Activated naive CD4-positive, alpha-beta T cell treated with anti-CD3 and anti-CD28 coated beads for 36 hours (primary cell): Measurements from ENCODE around the gene ABHD11. TPM values are rescaled to one million over a fixed set of nuclear protein-coding genes. Genes with fewer than 3 reads are reported as not detected.

Experiments
- CTCF ChIA-PET: fragments of 350-600 bp; sonication (Branson Sonifier 250); formaldehyde crosslinking; loops from one replicate; lab custom pipeline; 2021; ENCODE audit warnings: antibody characterized with exemption; lab: Charles Lee
- DNase-seq: peaks from one replicate; pipeline ENCODE4 v3.0.0-alpha.2; 2020
- H3K27ac Mint-ChIP-seq: one replicate; pipeline ENCODE4 v1.8.0; 2021; ENCODE audit warnings: mild to moderate bottlenecking, mixed read lengths
- H3K27me3 Mint-ChIP-seq: one replicate; pipeline ENCODE4 v1.8.0; 2021; ENCODE audit warnings: low read depth, mixed read lengths
- H3K36me3 Mint-ChIP-seq: one replicate; pipeline ENCODE4 v1.8.0; 2021; ENCODE audit warnings: low read depth, mixed read lengths
- H3K4me1 Mint-ChIP-seq: one replicate; pipeline ENCODE4 v1.8.0; 2021; ENCODE audit warnings: low read depth, mixed read lengths
- H3K4me3 Mint-ChIP-seq: one replicate; pipeline ENCODE4 v1.8.0; 2021; ENCODE audit warnings: mild to moderate bottlenecking, moderate library complexity, mixed read lengths
- H3K9me3 Mint-ChIP-seq: one replicate; pipeline ENCODE4 v1.8.0; 2021; ENCODE audit warnings: mixed read lengths
- intact Hi-C: fragments of 100-400 bp; cut with micrococcal nuclease; formaldehyde crosslinking; loops from one replicate; pipeline ENCODE4 v1.15.1; 2023
- total RNA-seq, 2 experiments: library from RNA; stranded (reverse); gene quantifications; one replicate each; pipeline ENCODE4 v1.2.3, GENCODE V29; 2021

Gene ABHD11
- total RNA-seq, 2 experiments from 2014 or later: 9.4 to 11.3 TPM

DNA sequence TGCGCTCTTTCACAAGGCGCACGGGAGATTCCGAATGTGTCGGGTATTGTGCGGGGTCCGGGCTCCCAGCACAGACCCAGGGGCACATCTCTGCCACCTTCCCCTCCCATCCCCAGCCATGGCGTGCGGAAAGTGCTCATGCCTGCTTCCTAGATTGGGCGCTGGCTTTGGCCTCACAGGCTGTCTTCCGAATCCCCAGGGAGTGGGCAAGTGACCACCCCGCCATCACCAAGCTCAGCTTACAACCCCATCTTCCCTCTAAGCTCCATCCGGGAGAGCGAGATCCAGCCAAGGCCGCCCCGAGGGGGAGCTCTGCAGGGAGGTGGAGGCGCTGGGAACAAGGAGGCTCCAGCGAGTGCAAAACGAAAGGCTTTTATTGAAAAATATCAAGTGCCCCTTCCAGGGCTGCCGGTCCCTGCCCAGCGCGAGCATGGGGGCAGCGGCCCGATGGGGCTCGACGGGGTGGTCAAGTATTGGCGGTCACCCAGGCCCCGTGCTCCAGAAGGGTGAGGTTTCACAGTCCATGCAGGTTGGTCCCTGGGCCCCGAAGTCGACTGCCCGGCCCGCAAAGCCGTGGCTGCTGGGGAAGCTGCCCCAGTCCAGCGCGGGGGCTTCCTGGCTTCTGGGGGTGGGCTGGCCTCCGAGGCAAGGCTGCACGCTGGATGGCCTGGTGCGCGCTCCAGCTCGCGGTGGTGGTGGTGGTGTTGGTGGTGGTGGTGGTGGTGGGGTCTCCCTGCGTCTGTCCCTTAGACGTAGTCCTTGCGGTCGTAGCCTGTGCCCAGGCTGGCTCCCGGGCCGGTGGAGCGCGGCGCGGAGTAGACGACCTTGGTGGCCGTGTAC lies 30.3 kb upstream of the ABHD11 start:
- DNase-seq: no peak
- H3K4me1 Mint-ChIP-seq: peaks cover 5% of the 10 kb centered on the region
- no peaks in the 10 kb centered on the region for H3K36me3 Mint-ChIP-seq
- intact Hi-C loops: no loop called here
- no peaks in the 10 kb centered on the region for H3K9me3 Mint-ChIP-seq
- CTCF ChIA-PET: no interaction called here
- no peak overlapping the region for H3K4me3 Mint-ChIP-seq
- H3K27me3 Mint-ChIP-seq: peaks cover 36% of the 10 kb centered on the region
- H3K27ac Mint-ChIP-seq: no peak overlapping the region

DNA sequence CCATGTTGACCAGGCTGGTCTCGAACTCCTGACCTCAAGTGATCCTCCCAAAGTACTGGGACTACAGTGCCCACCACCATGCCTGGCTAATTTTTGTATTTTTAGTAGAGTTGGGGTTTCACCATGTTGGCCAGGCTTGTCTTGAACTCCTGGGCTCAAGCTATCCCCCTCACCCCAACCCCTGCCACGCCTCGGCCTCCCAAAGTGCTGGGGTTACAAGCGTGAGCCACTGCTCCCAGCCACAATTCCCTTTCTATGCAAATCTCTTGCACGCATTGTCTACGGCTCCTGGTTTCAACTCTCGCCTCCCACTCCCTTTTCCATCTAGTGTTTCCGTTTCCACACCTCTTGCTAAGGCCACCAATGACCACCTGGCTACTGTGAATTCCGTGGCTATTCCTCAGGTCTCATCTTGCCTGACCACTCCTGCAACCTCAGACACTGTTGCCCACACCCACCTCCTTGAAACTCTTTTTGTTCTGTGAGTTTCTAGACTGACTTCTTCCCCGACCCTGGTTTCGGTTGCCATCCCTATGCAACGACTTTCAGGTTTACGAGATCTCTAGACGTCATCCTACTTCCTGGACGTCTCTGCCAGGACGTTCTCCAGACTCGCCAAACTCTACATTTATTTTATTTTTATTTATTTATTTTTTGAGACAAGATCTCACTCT lies 28.1 kb upstream of the ABHD11 start:
- peaks cover 26% of the 10 kb centered on the region for H3K27me3 Mint-ChIP-seq
- H3K4me1 Mint-ChIP-seq: peaks cover 5% of the 10 kb centered on the region
- H3K9me3 Mint-ChIP-seq: no peaks in the 10 kb centered on the region
- DNase-seq: no peak
- CTCF ChIA-PET: no interaction called here
- H3K4me3 Mint-ChIP-seq: no peak overlapping the region
- intact Hi-C loops: no loop called here
- H3K36me3 Mint-ChIP-seq: no peaks in the 10 kb centered on the region
- no peak overlapping the region for H3K27ac Mint-ChIP-seq

DNA sequence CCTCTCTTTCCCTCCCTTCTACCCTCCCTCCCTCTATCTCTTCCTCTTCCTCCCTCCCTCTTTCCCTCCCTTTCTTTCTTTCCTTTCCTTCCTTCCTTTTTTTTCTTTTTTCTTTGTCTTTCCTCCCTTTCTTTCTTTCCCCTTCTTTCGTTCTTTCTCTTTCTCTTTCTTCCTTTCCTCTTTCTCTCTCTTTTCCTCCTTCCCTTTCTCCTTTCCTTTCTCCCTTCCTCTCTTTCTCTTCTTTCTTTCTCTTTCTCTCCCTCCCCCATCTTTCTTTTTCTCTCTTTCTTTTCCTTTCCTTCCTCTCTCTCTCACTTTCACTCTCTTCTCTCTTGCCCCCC lies 24.0 kb upstream of the ABHD11 start:
- Mint-ChIP-seq H3K27me3 (peaks cover 4% of the 10 kb centered on the region), H3K4me1 (no peaks in the 10 kb centered on the region), H3K9me3 (no peaks in the 10 kb centered on the region), H3K36me3 (no peaks in the 10 kb centered on the region), H3K4me3 (no peak overlapping the region), H3K27ac (no peak overlapping the region)
- no peak for DNase-seq
- intact Hi-C loops: no loop called here
- CTCF ChIA-PET: no interaction called here

DNA sequence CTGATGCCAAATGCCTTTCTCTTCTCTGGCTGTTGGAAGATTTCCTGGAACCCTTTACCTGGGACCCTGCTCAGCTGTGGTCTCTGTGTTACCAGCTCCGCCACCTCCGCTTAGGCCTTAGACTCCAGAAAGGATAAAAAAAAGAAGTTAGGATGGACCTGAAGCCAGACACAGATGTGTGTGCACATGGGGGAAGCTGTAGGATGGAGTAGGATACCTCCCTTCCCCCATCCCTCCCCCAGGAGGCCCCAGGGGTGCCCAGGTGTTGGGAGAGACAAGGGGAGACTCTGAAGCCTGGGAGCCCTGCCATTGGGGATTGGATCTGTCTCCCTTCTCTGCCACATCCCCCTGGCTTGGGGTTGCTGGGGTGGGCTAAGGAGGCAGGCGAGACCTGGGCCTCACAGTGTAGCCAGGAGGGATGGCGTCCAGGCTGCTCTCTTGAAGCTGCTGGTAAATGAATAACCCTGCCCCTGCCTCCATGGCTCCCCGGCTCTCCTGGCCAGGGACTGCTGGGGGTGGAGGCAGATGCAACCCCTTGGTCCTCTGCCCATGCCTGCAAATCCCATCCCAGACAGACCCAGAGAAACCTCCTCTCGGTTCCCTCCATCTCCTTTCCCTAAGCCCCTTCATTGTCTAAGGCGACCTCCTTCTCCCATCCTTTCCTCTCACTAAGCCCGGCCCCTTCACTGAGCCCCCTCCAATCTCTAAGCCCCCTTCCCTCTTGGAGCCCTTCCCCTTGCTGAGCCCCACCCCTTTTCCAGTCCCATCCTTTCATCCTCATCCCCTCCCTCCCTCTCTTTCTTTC lies 23.5 kb upstream of the ABHD11 start:
- no peak overlapping the region for H3K27ac Mint-ChIP-seq
- H3K27me3 Mint-ChIP-seq: no peaks in the 10 kb centered on the region
- intact Hi-C loops: no loop called here
- H3K4me3 Mint-ChIP-seq: no peak overlapping the region
- CTCF ChIA-PET: no interaction called here
- no peak for DNase-seq
- H3K36me3 Mint-ChIP-seq: no peaks in the 10 kb centered on the region
- H3K4me1 Mint-ChIP-seq: no peaks in the 10 kb centered on the region
- H3K9me3 Mint-ChIP-seq: no peaks in the 10 kb centered on the region

DNA sequence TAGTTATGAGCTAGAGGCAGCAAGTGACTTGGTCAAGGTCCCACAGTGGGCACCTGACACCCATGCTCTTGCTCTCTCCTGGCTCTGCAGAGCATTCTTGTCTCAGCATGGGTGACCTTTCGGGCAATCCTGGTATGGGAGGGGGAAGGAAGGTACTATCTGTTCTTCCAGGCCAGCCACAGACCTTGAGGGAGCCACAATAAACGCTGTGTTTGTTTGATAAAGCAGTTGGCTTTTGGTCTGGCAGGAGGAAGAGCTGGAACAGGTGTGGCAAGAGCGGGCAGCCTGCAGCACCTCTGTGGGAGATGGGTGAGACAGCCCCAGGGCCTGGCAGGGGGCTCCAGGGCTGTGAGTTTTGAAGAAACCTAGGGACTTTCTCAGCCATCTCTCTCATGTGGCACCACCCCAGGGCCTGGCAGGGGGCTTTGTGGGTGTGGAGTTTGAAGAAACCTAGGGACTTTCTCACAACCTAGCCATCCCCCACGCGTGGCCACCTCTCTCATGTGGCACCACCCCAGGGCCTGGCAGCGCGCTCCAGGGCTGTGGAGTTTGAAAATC lies 20.1 kb upstream of the ABHD11 start:
- no peak for DNase-seq
- CTCF ChIA-PET: no interaction called here
- H3K36me3 Mint-ChIP-seq: no peaks in the 10 kb centered on the region
- intact Hi-C loops: no loop called here
- no peaks in the 10 kb centered on the region for H3K9me3 Mint-ChIP-seq
- H3K4me1 Mint-ChIP-seq: no peaks in the 10 kb centered on the region
- no peaks in the 10 kb centered on the region for H3K27me3 Mint-ChIP-seq
- no peak overlapping the region for H3K4me3 Mint-ChIP-seq
- H3K27ac Mint-ChIP-seq: no peak overlapping the region

DNA sequence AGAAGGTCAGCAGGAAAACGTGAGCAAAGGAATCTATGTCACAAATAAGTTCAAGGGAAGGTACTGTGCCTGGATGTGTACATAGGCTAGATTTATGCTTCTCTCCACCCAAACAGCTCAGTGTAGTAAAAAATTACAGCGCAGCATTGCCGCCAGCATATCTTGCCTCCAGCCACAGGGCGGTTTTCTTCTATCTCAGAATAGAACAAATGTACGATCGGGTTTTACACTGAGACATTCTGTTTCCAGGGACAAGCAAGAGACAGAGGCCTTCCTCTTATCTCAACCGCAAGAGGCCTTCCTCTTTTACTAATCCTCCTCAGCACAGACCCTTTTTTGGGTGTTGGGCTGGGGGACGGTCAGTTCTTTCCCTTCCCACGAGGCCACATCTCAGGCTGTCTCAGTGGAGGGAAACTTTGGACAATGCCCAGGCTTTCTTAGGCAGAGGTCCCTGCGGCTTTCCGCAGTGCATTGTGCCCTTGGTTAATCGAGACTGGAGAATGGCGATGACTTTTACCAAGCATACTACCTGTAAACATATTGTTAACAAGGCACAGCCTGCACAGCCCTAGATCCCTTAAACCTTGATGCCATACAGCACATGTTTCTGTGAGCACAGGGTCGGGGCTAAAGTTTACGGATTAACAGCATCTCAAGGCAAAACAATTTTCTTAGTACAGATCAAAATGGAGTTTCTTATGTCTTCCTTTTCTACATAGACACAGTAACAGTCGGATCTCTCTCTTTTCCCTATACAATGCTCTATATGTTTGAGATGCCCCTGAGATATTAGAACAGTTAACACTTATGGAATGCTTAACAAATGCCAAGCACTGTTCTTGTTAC lies 11.6 kb upstream of the ABHD11 start:
- H3K4me3 Mint-ChIP-seq: no peak overlapping the region

DNA sequence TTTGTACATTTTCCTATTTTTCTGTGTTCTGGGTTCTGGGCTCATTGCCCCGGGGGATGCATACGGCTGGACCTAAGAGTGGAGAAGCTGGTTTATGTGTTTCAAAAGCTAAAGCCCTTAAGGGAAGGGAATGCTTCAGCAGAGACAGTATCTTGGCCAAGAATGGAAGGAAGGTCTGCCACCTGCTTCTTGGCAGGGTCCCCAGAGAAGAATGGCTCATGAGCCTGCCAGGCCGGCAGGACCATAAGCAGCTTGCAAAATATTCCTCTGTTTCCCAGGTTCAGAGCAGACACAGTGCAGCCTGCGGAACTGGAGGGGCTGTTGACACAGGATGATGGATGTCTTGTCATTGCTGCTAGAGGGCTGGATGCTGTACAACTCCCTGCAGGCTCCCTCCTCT lies 7.8 kb upstream of the ABHD11 start:
- CTCF ChIA-PET: interaction anchor here (2.2 kb wide), 1 partner anchor 109 kb away, joined by 6 read pairs; no protein-coding TSS in a partner anchor
- no peaks in the 10 kb centered on the region for H3K9me3 Mint-ChIP-seq
- peaks cover 1% of the 10 kb centered on the region for H3K27me3 Mint-ChIP-seq

More for the DNA sequence above, 11.6 kb upstream of the ABHD11 start:
- Mint-ChIP-seq H3K4me1 (no peaks in the 10 kb centered on the region), H3K9me3 (no peaks in the 10 kb centered on the region), H3K36me3 (no peaks in the 10 kb centered on the region), H3K27ac (no peak overlapping the region), H3K27me3 (peaks cover 1% of the 10 kb centered on the region)
- DNase-seq: no peak
- intact Hi-C loops: no loop called here
- CTCF ChIA-PET: no interaction called here

DNA sequence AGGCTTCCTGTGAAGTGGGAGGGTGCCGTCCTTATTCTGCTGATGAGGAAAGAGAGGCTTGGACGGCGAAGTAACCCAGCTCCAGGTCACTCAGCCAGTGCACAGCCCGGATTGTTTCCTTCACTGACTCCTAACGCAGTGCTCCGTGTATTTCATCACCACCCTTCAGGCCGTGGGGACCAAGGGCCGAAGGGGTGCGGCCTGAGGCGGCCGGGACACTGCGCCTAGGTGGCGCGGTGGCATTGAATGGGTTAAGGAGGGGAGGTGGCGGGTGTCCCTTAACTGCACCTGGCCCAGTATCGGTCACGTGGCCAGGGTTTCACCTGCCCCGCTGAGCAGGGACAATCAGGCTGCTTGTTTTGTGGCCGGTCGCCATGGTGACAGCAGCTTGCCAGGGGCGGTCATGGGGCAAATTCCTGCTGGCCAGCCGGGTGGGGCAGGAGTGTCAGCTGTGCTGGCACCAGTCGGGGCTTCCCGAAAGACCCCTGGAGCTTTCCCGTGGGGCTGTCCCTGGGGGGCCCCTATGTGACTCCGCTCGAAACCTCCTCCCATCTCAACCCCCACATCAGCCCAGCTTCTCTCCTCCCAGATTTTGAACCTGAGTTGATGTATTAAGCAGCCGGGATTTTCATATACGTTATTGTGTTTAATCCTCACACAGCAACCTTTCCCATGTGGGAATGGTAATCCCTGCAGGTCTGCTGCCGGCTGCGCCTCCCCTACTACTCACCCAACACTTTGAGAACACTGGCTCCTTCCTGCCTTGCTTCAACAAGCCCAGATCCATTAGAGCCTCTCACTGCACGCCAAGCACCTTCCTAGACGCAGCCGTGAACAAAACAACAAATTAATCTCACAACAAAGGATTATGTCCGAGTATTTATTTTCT lies 4.4 kb upstream of the ABHD11 start:
- Mint-ChIP-seq H3K4me1 (peaks cover 2% of the 10 kb centered on the region), H3K36me3 (peaks cover 1% of the 10 kb centered on the region), H3K9me3 (no peaks in the 10 kb centered on the region), H3K4me3 (no peak overlapping the region), H3K27ac (no peak overlapping the region), H3K27me3 (no peaks in the 10 kb centered on the region)
- CTCF ChIA-PET: no interaction called here
- intact Hi-C loops: no loop called here
- no peak for DNase-seq

More for the DNA sequence above, 7.8 kb upstream of the ABHD11 start:
- Mint-ChIP-seq H3K36me3 (no peaks in the 10 kb centered on the region), H3K4me3 (no peak overlapping the region), H3K27ac (no peak overlapping the region), H3K4me1 (no peaks in the 10 kb centered on the region)
- no peak for DNase-seq
- intact Hi-C loops: no loop called here

DNA sequence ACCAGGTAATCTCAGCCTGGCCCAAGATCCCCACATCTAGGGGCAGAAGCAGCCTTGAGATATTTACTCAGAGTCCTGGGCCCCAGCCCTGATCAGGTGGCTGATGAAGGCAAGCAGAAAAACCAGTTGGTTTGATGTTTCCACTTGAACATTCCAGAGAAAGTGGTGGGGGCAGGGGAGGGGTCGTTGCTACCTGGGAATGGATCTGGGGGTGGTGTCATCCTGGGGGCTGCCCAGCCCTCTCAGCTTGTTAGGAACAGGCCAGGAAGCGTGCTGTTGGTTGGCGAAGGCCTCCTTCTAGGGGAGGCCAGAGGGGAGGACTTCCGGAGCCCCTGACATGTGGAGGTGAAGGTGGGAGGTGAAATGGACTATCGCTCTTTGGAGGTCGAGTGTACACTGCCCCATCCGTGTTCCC lies 3.7 kb upstream of the ABHD11 start:
- Mint-ChIP-seq H3K27ac (no peak overlapping the region), H3K9me3 (no peaks in the 10 kb centered on the region), H3K27me3 (no peaks in the 10 kb centered on the region), H3K4me3 (no peak overlapping the region), H3K4me1 (peaks cover 8% of the 10 kb centered on the region), H3K36me3 (peaks cover 1% of the 10 kb centered on the region)
- no peak for DNase-seq
- intact Hi-C loops: no loop called here
- CTCF ChIA-PET: interaction anchor here (0.7 kb wide), 1 partner anchor 127 kb away, joined by 3 read pairs; no protein-coding TSS in a partner anchor

DNA sequence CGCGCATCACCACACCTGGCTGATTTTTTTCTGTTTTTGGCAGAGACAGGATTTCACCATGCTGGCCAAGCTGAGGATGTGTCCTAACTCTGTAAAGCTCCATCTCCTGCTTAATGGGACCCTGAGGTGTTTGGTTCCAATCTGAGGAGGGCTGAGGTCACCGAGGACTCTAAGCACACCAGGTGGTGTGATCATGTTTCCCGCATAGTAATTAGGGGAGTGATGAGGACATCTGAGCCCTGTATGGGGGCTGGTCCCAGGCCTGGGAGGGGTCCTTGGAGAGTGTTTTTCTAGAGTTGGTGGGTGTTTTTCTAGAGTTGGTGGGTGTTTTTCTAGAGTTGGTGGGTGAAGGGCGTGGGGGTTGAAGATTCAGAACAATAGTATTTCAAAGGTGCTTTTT lies 3.0 kb upstream of the ABHD11 start:
- CTCF ChIA-PET: interaction anchor here (0.7 to 0.9 kb wide), 2 partner anchors 115 to 126 kb away, joined by 3 to 6 read pairs; no protein-coding TSS in a partner anchor
- Mint-ChIP-seq H3K4me1 (peaks cover 11% of the 10 kb centered on the region), H3K4me3 (no peak overlapping the region)

DNA sequence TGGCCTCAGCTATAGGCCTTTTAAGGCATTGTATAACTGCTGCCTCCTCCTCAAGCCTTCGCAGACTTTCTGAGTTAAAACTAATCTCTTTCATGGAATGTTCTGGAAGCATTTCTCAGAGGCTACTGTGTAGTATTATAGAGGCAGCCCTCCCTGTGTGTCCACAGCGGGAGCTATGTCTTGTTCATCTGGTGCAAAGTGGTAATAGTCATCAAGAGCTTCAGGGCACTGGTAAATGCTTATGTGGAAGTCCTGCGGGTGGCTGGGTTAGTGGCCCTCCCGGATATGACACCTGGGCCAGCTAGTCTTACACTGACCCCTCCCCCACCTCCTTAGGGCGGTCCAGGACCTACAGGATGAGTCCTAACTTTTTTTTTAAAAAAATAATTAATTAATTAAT lies 2.2 kb upstream of the ABHD11 start:
- peaks cover 11% of the 10 kb centered on the region for H3K4me1 Mint-ChIP-seq
- peaks cover 5% of the 10 kb centered on the region for H3K36me3 Mint-ChIP-seq
- H3K4me3 Mint-ChIP-seq: no peak overlapping the region
- CTCF ChIA-PET: interaction anchor here (0.5 to 1.7 kb wide), 3 partner anchors 14 to 215 kb away, joined by 3 to 6 read pairs (median 5); no protein-coding TSS in a partner anchor
- no peak overlapping the region for H3K27ac Mint-ChIP-seq
- no peaks in the 10 kb centered on the region for H3K9me3 Mint-ChIP-seq
- H3K27me3 Mint-ChIP-seq: no peaks in the 10 kb centered on the region
- no peak for DNase-seq
- intact Hi-C loops: no loop called here

More for the DNA sequence above, 3.0 kb upstream of the ABHD11 start:
- intact Hi-C loops: no loop called here
- H3K36me3 Mint-ChIP-seq: peaks cover 1% of the 10 kb centered on the region
- no peaks in the 10 kb centered on the region for H3K9me3 Mint-ChIP-seq
- H3K27ac Mint-ChIP-seq: no peak overlapping the region
- H3K27me3 Mint-ChIP-seq: no peaks in the 10 kb centered on the region
- DNase-seq: no peak
